Neural cell (in vitro differentiated cells): Measurements from ENCODE around the gene XCR1.

Experiments
- CTCF ChIP-seq: fragments of 450-650 bp; IDR thresholded peaks from 2 replicates; pipeline ENCODE4 v1.5.1; 2014; ENCODE audit warnings: antibody characterized with exemption, mild to moderate bottlenecking, moderate library complexity; ENCODE audit not compliant: poor library complexity, severe bottlenecking
- EP300 ChIP-seq: fragments of 450-650 bp; conservative IDR thresholded peaks from 2 replicates; pipeline ENCODE4 v1.6.1; 2014; ENCODE audit warnings: antibody characterized with exemption, mild to moderate bottlenecking, moderate library complexity; ENCODE audit not compliant: poor library complexity, severe bottlenecking
- EZH2 ChIP-seq: fragments of 200-600, 300-800 bp; shearing (Covaris generic), sonication (generic); IDR thresholded peaks from 2 replicates; pipeline ENCODE4 v1.6.1; 2014; ENCODE audit warnings: antibody characterized with exemption, low read length, borderline replicate concordance, mild to moderate bottlenecking; ENCODE audit not compliant: insufficient read depth, poor library complexity, severe bottlenecking
- MXI1 ChIP-seq: fragments of 450-650 bp; conservative IDR thresholded peaks from 2 replicates; pipeline ENCODE4 v1.6.1; 2014; ENCODE audit warnings: antibody characterized with exemption, mild to moderate bottlenecking; ENCODE audit not compliant: poor library complexity, severe bottlenecking
- POLR2AphosphoS5 ChIP-seq: IDR thresholded peaks from 2 replicates; pipeline ENCODE4 v1.6.1; 2012
- RAD21 ChIP-seq: fragments of 450-650 bp; conservative IDR thresholded peaks from 2 replicates; pipeline ENCODE4 v1.6.1; 2014; ENCODE audit warnings: antibody characterized with exemption, mild to moderate bottlenecking, moderate library complexity
- REST ChIP-seq: IDR thresholded peaks from 2 replicates; pipeline ENCODE4 v1.6.1; 2012; ENCODE audit warnings: borderline replicate concordance
- SMC3 ChIP-seq: fragments of 450-650 bp; conservative IDR thresholded peaks from 2 replicates; pipeline ENCODE4 v1.6.1; 2014; ENCODE audit warnings: antibody characterized with exemption, mild to moderate bottlenecking, moderate library complexity; ENCODE audit not compliant: poor library complexity

- no peak for TF ChIP-seq REST
- TF ChIP-seq CTCF, result no peak
- TF ChIP-seq POLR2AphosphoS5, result no peak
- no peak for TF ChIP-seq EZH2
- no peak for TF ChIP-seq RAD21
- no peak for TF ChIP-seq SMC3
- TF ChIP-seq MXI1, result no peak
- no peak for TF ChIP-seq EP300
Observed at GRCh38 chr3:45969116-45969515, 58.2 kb downstream of the XCR1 start.
